Natural killer cell (primary cell): ENCODE measurements around the gene RBM20. TPM values are rescaled to one million over a fixed set of nuclear protein-coding genes. Genes with fewer than 3 reads are reported as not detected.

Experiments used
- ATAC-seq, 3 donors: fragments of 150-1000 bp in 2 of 3; fragments of 200-7000 bp in 1 of 3; cut with Tn5 transposase; 1 replicate in 1 of 3; 2 replicates in 2 of 3; pipeline ENCODE4 v1.10.0; 2021; ENCODE audit warnings: mild to moderate bottlenecking in 2 of 3, moderate library complexity in 2 of 3
- DNase-seq, 2 donors: peaks; one replicate each; pipeline versions ENCODE4 v3.0.0 to v3.0.0-alpha.2; 2013 to 2021; ENCODE audit warnings: mixed read lengths in 1 of 2
- H3K27ac ChIP-seq: one replicate; pipeline ENCODE4 v1.5.1; 2013; ENCODE audit warnings: mild to moderate bottlenecking, low read length
- H3K27me3 ChIP-seq: one replicate; pipeline ENCODE4 v1.6.1; 2013; ENCODE audit warnings: low read length; ENCODE audit not compliant: control insufficient read depth, insufficient read depth
- H3K36me3 ChIP-seq: one replicate; pipeline ENCODE4 v1.6.1; 2013; ENCODE audit warnings: low read length; ENCODE audit not compliant: control insufficient read depth, insufficient read depth
- H3K4me1 ChIP-seq: one replicate; pipeline ENCODE4 v1.6.1; 2013; ENCODE audit warnings: low read length; ENCODE audit not compliant: control insufficient read depth, insufficient read depth
- H3K4me3 ChIP-seq: one replicate; pipeline ENCODE4 v1.5.1; 2013; ENCODE audit warnings: low read length
- H3K9me3 ChIP-seq: one replicate; pipeline ENCODE4 v1.6.1; 2013; ENCODE audit warnings: low read length; ENCODE audit not compliant: control insufficient read depth, insufficient read depth
- H3K27ac Mint-ChIP-seq, 2 donors: one replicate each; pipeline ENCODE4 v1.8.0; 2022; ENCODE audit warnings: mild to moderate bottlenecking in 2 of 2, mixed read lengths in 2 of 2, moderate library complexity in 1 of 2
- H3K27me3 Mint-ChIP-seq, 2 donors: one replicate each; pipeline ENCODE4 v1.8.0; 2022; ENCODE audit warnings: low read depth in 2 of 2, mixed read lengths in 2 of 2
- H3K36me3 Mint-ChIP-seq: one replicate; pipeline ENCODE4 v1.8.0; 2022; ENCODE audit warnings: mixed read lengths
- H3K4me1 Mint-ChIP-seq, 2 donors: one replicate each; pipeline ENCODE4 v1.8.0; 2022; ENCODE audit warnings: mixed read lengths in 2 of 2
- H3K4me3 Mint-ChIP-seq: one replicate; pipeline ENCODE4 v1.8.0; 2022; ENCODE audit warnings: mild to moderate bottlenecking, moderate library complexity, mixed read lengths
- H3K9me3 Mint-ChIP-seq, 2 donors: one replicate each; pipeline ENCODE4 v1.8.0; 2022; ENCODE audit warnings: mixed read lengths in 2 of 2
- CTCF ChIP-seq: fragments of 200-600 bp; IDR thresholded peaks from one replicate; pipeline ENCODE4 v1.8.0; 2022; ENCODE audit warnings: antibody characterized with exemption
- WGBS: methylation state at CpG from one replicate; pipeline ENCODE4 v1.1.7; 2013; ENCODE audit warnings: missing lambda C conversion rate; ENCODE audit not compliant: insufficient coverage; 5-methylcytosine and 5-hydroxymethylcytosine counted together
- intact Hi-C: fragments of 100-400 bp; cut with micrococcal nuclease; formaldehyde crosslinking; loops from one replicate; pipeline ENCODE4 v1.14.2; 2022
- total RNA-seq, 4 donors: library from RNA; stranded (reverse); fragments of 120-200 nt in 1 of 4; gene quantifications; one replicate each; pipeline versions ENCODE4 v1.2.3 to v1.2.4, GENCODE V29; 2013 to 2022

Gene RBM20
- total RNA-seq, 3 donors from 2014 or later (not counting 1 experiment from before 2014, with no cell fraction given) = 0.35 TPM; not detected in 2

DNA sequence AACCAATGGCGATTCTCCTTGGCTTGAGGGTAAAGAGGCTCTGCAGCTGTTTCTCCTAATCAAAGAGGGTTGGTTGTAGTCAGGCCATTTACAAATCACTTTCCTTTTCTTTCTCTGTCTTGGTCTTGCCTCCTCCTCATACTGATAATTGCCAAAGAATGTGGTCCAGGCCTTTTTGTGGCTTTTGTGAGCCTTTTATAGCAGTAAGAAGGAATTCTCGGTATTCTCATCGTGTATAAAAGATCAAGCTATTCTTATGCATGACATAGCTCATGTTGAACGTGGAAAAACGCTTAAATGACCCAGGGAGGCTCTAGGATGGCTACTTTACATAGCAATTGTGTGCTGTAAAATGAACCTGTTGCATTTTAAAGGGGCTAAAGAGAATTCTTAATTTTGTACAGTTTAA is 62.6 kb downstream of the RBM20 start:
- Histone ChIP-seq H3K27ac (no peak overlapping the region), H3K27me3 (no peaks in the 10 kb centered on the region), H3K36me3 (no peaks in the 10 kb centered on the region), H3K4me1 (no peaks in the 10 kb centered on the region), H3K9me3 (no peaks in the 10 kb centered on the region), H3K4me3 (no peak overlapping the region)
- DNase-seq (no peak), ATAC-seq (no peak)
- peaks cover 5 to 23% of the 10 kb centered on the region in 2 donors for H3K27me3 Mint-ChIP-seq
- H3K9me3 Mint-ChIP-seq = no peaks in the 10 kb centered on the region
- no peak overlapping the region for H3K27ac Mint-ChIP-seq
- H3K4me3 Mint-ChIP-seq = no peak overlapping the region
- no peak for TF ChIP-seq CTCF
- WGBS = 81% methylated on average over 4 of the region's 5 CpGs
- no peaks in the 10 kb centered on the region for H3K4me1 Mint-ChIP-seq
- intact Hi-C loops = no loop called here
- H3K36me3 Mint-ChIP-seq = no peaks in the 10 kb centered on the region

DNA sequence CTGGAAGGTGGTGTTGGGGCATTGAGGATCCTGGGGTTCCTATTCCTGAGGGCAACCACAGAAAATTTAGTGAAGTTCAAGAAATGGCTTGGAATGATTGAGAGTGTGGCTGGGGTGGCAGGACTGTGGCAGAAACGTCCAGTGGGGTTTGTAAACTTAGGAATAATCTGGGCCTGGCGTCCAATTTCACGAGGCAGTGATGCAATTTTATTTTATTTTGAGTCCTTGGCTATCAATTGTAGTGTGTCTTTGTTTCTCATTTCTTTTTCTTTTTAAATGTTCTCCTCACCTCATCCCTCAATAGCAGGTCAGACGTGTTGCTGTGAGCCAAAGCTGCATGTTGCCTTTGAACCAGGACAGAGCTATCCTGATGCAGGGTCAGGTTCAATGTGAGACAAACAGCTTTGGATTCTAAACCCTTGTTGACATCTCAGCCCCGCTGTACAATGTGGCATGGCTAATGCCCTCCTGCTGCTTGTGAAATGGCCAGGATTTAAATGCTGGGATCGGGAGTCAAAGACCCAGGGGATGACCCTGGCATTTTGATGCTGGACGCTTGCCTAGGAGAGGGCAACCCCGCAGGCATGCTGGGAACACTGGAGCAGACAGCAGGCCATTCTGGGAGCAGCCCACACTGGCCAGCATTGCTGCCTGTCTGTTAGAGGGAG is 64.8 kb downstream of the RBM20 start:
- no peak for TF ChIP-seq CTCF
- no peaks in the 10 kb centered on the region for H3K27me3 ChIP-seq
- H3K27ac Mint-ChIP-seq = no peak overlapping the region
- intact Hi-C loops = no loop called here
- no peaks in the 10 kb centered on the region for H3K9me3 Mint-ChIP-seq
- ATAC-seq (no peak), DNase-seq (no peak)
- H3K9me3 ChIP-seq = no peaks in the 10 kb centered on the region
- no peak overlapping the region for H3K4me3 Mint-ChIP-seq
- peaks cover 8 to 28% of the 10 kb centered on the region in 2 donors for H3K27me3 Mint-ChIP-seq
- H3K4me3 ChIP-seq = no peak overlapping the region
- H3K4me1 Mint-ChIP-seq = no peaks in the 10 kb centered on the region
- WGBS = 87% methylated on average over 8 of the region's 8 CpGs
- H3K36me3 ChIP-seq = no peaks in the 10 kb centered on the region
- no peaks in the 10 kb centered on the region for H3K4me1 ChIP-seq
- no peaks in the 10 kb centered on the region for H3K36me3 Mint-ChIP-seq
- no peak overlapping the region for H3K27ac ChIP-seq

- Mint-ChIP-seq H3K27me3 (peaks cover 8 to 28% of the 10 kb centered on the region in 2 donors), H3K4me1 (no peaks in the 10 kb centered on the region), H3K36me3 (no peaks in the 10 kb centered on the region), H3K27ac (no peak overlapping the region), H3K4me3 (no peak overlapping the region), H3K9me3 (no peaks in the 10 kb centered on the region)
- TF ChIP-seq CTCF = no peak
- Histone ChIP-seq H3K9me3 (no peaks in the 10 kb centered on the region), H3K36me3 (no peaks in the 10 kb centered on the region), H3K27me3 (no peaks in the 10 kb centered on the region), H3K4me1 (no peaks in the 10 kb centered on the region), H3K4me3 (no peak overlapping the region), H3K27ac (no peak overlapping the region)
- intact Hi-C loops = no loop called here
- WGBS = 92% methylated on average over 2 of the region's 3 CpGs
- no peak for DNase-seq
- no peak for ATAC-seq
These were observed 65.3 kb downstream of the RBM20 start for GRCh38 chr10:110709444-110709828.
